Suprapubic skin (tissue), 4 donors: Measurements from ENCODE around the gene GREM2. TPM values are rescaled to one million over a fixed set of nuclear protein-coding genes. Genes with fewer than 3 reads are reported as not detected.
A peak's percentile ranks its signal among the peaks of the same experiment; 100 is the strongest.

Experiments
- DNase-seq, 2 donors: peaks; one replicate each; pipeline ENCODE4 v3.0.0-alpha.2; 2019; ENCODE audit warnings: low spot score in 2 of 2
- H3K27ac ChIP-seq: fragments of 200-600 bp; sonication (generic); one replicate; pipeline ENCODE4 v1.5.1; 2019
- H3K27me3 ChIP-seq: fragments of 200-600 bp; sonication (generic); one replicate; pipeline ENCODE4 v1.5.1; 2019
- H3K36me3 ChIP-seq: fragments of 200-600 bp; sonication (generic); one replicate; pipeline ENCODE4 v1.5.1; 2019
- H3K4me1 ChIP-seq: fragments of 200-600 bp; sonication (generic); one replicate; pipeline ENCODE4 v1.5.1; 2019
- H3K4me3 ChIP-seq: fragments of 200-600 bp; sonication (generic); one replicate; pipeline ENCODE4 v1.5.1; 2019; ENCODE audit warnings: mild to moderate bottlenecking
- H3K9me3 ChIP-seq: fragments of 200-600 bp; sonication (generic); one replicate; pipeline ENCODE4 v1.5.1; 2019
- CTCF ChIP-seq, 2 donors: fragments of 200-600 bp in 1 of 2; fragments of 450-650 bp in 1 of 2; sonication (generic) in 1 of 2; IDR thresholded peaks; one replicate each; pipeline ENCODE4 v1.5.1; 2016 to 2019; ENCODE audit warnings: antibody characterized with exemption in 2 of 2, mild to moderate bottlenecking in 1 of 2, moderate library complexity in 1 of 2
- EP300 ChIP-seq: sonication (generic); formaldehyde crosslinking; IDR thresholded peaks from one replicate; pipeline ENCODE4 v1.6.1; 2017; ENCODE audit warnings: antibody characterized with exemption
- POLR2A ChIP-seq, 2 donors: fragments of 450-650 bp; IDR thresholded peaks; one replicate each; pipeline ENCODE4 v1.6.1; 2017; ENCODE audit warnings: antibody characterized with exemption in 2 of 2, mild to moderate bottlenecking in 2 of 2, moderate library complexity in 2 of 2
- POLR2AphosphoS5 ChIP-seq, 3 donors: sonication (generic); formaldehyde crosslinking; IDR thresholded peaks; one replicate each; pipeline ENCODE4 v1.6.1; 2017; ENCODE audit warnings: antibody characterized with exemption in 3 of 3
- WGBS: methylation state at CpG from one replicate; pipeline ENCODE4 v1.1.5; 2018; 5-methylcytosine and 5-hydroxymethylcytosine counted together
- total RNA-seq, 4 donors: library from RNA; depleted of rRNA; stranded (reverse); fragments of >200 nt; gene quantifications; one replicate each; pipeline ENCODE4 v1.1.0, GENCODE V29; 2016

GREM2 gene
- total RNA-seq, 4 donors from 2014 or later, result 0.11 to 1.3 (median 0.38) TPM

- Histone ChIP-seq H3K27ac (no peak overlapping the region), H3K27me3 (no peaks in the 10 kb centered on the region), H3K4me3 (no peak overlapping the region), H3K9me3 (no peaks in the 10 kb centered on the region), H3K36me3 (no peaks in the 10 kb centered on the region), H3K4me1 (no peaks in the 10 kb centered on the region)
- DNase-seq, result no peak
- WGBS, result 87% methylated on average over 5 of the region's 5 CpGs
- TF ChIP-seq POLR2A (IDR thresholded peaks at IDR 0.05) (no peak), CTCF (IDR thresholded peaks at IDR 0.05) (no peak), POLR2AphosphoS5 (IDR thresholded peaks at IDR 0.05) (no peak), EP300 (no peak)
These were observed 20.9 kb downstream of the GREM2 start for GRCh38 chr1:240591078-240591477.

- H3K4me1 ChIP-seq, result no peaks in the 10 kb centered on the region
- no peak overlapping the region for H3K27ac ChIP-seq
- no peaks in the 10 kb centered on the region for H3K36me3 ChIP-seq
- no peak for DNase-seq
- H3K9me3 ChIP-seq, result no peaks in the 10 kb centered on the region
- TF ChIP-seq EP300 (no peak), POLR2A (IDR thresholded peaks at IDR 0.05) (no peak), CTCF (IDR thresholded peaks at IDR 0.05) (no peak), POLR2AphosphoS5 (IDR thresholded peaks at IDR 0.05) (no peak)
- 83% methylated on average over 5 of the region's 5 CpGs for WGBS
- no peak overlapping the region for H3K4me3 ChIP-seq
- H3K27me3 ChIP-seq, result no peaks in the 10 kb centered on the region
These were observed 22.3 kb downstream of the GREM2 start for GRCh38 chr1:240589585-240590110.

- H3K27me3 ChIP-seq, result no peaks in the 10 kb centered on the region
- TF ChIP-seq EP300, result no peak
- TF ChIP-seq POLR2A (IDR thresholded peaks at IDR 0.05), result no peak
- TF ChIP-seq CTCF (IDR thresholded peaks at IDR 0.05), result no peak
- TF ChIP-seq POLR2AphosphoS5 (IDR thresholded peaks at IDR 0.05), result no peak
- H3K27ac ChIP-seq, result no peak overlapping the region
- H3K36me3 ChIP-seq, result no peaks in the 10 kb centered on the region
- H3K9me3 ChIP-seq, result no peaks in the 10 kb centered on the region
- H3K4me1 ChIP-seq, result no peaks in the 10 kb centered on the region
- DNase-seq, result no peak
- no peak overlapping the region for H3K4me3 ChIP-seq
- WGBS, result 65% methylated on average over 2 of the region's 2 CpGs
These were observed 25.9 kb downstream of the GREM2 start for GRCh38 chr1:240586006-240586405.

- Histone ChIP-seq H3K4me3 (no peak overlapping the region), H3K27me3 (no peaks in the 10 kb centered on the region), H3K9me3 (no peaks in the 10 kb centered on the region), H3K27ac (no peak overlapping the region), H3K36me3 (no peaks in the 10 kb centered on the region), H3K4me1 (no peaks in the 10 kb centered on the region)
- no peak for TF ChIP-seq POLR2A (IDR thresholded peaks at IDR 0.05)
- DNase-seq, result no peak
- WGBS, result 53% methylated on average over 4 of the region's 4 CpGs
These were observed 29.0 kb downstream of the GREM2 start for GRCh38 chr1:240582953-240583352.

GRCh38 chr1:240579511-240579910 is 32.4 kb downstream of the GREM2 start:
- H3K27me3 ChIP-seq, result no peaks in the 10 kb centered on the region
- TF ChIP-seq CTCF (IDR thresholded peaks at IDR 0.05) (no peak), POLR2AphosphoS5 (IDR thresholded peaks at IDR 0.05) (no peak)
- no peaks in the 10 kb centered on the region for H3K4me1 ChIP-seq
- H3K27ac ChIP-seq, result no peak overlapping the region
- H3K9me3 ChIP-seq, result no peaks in the 10 kb centered on the region
- no peak for DNase-seq
- no peak overlapping the region for H3K4me3 ChIP-seq
- whole genome bisulfite sequencing, result 83% methylated on average over 4 of the region's 4 CpGs
- H3K36me3 ChIP-seq, result no peaks in the 10 kb centered on the region

GRCh38 chr1:240577095-240577494 is 34.9 kb downstream of the GREM2 start:
- peak overlapping the region; percentile 57 for H3K27ac ChIP-seq
- TF ChIP-seq EP300 (no peak), POLR2A (IDR thresholded peaks at IDR 0.05) (no peak), CTCF (IDR thresholded peaks at IDR 0.05) (no peak), POLR2AphosphoS5 (IDR thresholded peaks at IDR 0.05) (no peak)

More at GRCh38 chr1:240577095-240577494, 34.9 kb downstream of the GREM2 start:
- H3K4me3 ChIP-seq, result peak overlapping the region; percentile 25
- DNase-seq, result no peak
- H3K27me3 ChIP-seq, result no peaks in the 10 kb centered on the region
- WGBS, result 54% methylated on average over 5 of the region's 5 CpGs
- H3K36me3 ChIP-seq, result no peaks in the 10 kb centered on the region
- no peaks in the 10 kb centered on the region for H3K4me1 ChIP-seq
- H3K9me3 ChIP-seq, result no peaks in the 10 kb centered on the region
